NCI-H748 (cell line): ENCODE measurements around the gene RPL26.
"Not testable (repeated sequence)": the region's sequence is repeated elsewhere in the genome, so short reads cannot be mapped to it uniquely, and the experiment has no call there.

Source experiments
- DNase-seq: peaks from one replicate; lab custom pipeline; 2025; ENCODE audit not compliant: unreplicated experiment; lab: John Stamatoyannopoulos, UW

The RPL26 gene

DNA sequence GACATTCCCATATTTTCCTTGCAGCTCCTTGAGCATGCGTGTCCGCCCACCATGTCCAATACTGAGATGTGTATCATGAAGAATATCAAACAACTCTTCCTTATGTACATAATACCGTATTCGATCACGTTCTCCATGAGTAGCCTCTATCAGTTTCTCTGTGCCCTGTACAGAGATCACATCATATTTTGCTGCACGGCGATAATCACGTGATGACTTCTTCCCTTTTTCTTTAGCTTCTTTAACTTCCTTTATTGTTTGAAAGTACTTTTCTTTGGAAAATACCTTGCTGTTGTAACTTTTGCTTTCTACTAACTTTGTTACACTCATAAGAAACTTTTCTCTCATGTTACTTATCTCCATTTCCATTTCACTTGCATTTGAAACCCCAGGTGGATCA lies 13.0 kb downstream of the RPL26 start:
- DNase-seq = no peak

DNA sequence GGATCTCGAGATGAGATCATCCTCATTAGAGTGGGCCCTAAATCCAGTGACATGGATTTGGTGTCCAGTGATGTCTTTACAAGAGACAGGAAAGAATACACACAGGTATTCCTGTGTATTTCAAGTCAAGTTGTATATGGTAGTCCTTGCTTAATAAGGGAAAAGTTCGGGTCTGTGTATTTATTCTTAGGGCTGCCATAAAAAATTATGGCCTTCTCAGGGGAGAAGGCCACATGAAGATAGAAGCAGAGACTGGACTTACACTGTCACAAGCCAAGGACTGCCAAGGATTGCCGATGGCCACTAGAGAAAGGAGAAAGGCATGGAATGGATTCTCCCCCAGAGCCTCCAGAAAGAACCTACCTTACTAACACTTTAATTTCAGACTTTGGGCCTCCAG lies 14.8 kb downstream of the RPL26 start:
- DNase-seq = no peak

DNA sequence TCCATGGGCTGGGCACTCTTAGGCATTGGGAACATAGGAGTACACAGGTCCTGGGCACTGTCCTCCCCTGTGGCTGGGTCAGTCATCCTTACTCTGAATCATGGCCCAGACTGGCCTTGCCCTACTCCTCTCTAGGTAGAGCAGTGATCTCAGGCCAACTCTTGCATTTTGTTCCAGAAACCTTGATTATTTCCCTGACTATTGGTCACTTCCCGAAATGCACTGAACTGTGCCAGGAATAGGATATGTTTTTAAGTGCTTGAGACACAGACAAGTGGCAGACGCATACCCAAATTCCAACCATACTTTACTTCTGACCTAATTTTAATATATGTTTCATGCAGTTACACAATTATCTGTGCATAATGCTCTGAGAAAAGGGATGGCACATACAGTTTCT lies 16.8 kb downstream of the RPL26 start:
- no peak for DNase-seq

DNA sequence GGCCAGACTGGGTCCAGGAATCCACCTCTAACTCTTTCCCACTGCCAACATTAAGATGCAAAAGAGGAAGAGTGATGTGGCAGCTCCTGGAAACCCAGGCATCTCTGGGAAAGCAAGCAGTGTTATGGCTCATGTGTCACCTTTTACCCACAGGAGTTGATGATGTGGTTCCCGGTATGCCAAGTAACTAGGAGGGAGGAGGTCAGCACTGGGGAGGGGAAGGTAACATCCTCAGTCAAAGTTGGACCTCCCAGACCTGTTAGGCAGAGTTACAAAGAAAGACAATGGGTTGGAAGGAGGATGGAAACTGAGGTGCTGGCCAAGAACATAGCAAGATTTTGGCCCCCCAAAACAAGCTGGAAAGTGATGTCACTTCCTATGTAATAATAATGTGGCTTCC lies 17.9 kb downstream of the RPL26 start:
- no peak for DNase-seq

DNA sequence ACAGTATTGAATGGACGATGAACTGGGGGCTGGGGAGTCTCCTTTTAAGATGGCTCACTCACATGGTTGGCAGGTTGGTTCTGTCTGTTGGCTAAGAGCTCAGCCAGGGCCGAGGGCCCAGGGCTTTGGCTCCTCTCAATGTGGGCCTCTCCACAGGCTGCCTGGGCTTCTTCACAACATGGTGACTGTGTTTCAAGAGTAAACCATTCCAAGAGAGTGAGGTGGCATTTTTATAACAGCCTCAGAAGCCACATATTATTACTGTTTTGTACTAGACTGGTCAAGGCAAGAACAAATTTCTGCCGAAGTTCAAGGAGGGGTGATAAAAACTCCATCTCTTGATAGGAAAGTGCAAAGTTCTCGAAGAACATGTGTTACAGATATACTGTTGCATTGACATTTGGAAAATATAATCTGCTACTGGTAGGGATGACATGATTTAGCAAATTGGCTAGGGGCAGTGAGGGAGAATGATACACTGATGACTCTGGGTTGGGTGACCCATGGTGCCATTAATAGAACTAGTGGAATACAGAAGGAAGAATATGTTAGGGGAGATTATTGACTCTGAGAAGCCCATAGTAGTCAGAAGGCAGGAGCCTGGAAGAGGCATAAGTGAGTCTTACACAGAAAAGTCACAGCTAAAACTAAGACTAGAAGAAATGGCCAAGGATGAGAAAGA lies 20.2 kb downstream of the RPL26 start:
- no peak for DNase-seq

DNA sequence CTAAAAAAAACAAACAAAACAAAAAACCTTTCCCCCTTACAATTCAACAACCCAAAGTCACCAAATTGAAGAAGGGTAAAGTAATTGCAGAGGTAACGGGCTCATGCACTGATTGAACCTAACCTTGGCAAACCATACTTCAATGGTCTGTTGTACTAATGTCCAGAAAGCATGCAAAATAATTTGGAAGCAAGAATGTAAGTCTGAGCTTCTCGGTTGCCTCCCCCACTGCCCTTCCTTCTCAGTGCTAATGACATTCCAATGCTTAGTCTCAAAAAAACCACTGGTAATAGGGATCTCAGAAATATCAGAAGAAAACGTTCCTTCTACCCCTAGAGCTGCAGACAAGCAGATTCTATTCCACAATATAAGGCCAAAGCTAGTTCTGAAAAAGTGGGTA lies 22.2 kb downstream of the RPL26 start:
- no peak for DNase-seq

DNA sequence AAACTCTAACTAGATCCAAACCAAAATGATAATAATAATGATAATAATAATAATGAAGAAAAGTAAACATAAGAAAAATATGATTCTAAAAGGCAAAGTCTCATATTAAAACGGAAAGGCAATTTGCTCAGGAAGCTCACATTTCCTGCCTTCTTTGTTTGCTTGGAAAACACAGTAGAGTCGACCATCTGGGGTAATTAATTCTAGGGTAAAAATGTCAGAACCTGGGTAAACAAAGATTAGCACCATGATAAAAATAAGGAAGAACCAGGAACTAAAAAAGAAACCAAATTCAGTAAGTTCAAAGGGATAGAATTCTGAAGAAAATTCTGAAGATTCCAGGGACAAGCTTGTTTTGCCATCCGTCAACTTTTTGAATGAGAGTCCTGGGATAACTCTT lies 22.7 kb downstream of the RPL26 start:
- DNase-seq = peak; percentile 65

DNA sequence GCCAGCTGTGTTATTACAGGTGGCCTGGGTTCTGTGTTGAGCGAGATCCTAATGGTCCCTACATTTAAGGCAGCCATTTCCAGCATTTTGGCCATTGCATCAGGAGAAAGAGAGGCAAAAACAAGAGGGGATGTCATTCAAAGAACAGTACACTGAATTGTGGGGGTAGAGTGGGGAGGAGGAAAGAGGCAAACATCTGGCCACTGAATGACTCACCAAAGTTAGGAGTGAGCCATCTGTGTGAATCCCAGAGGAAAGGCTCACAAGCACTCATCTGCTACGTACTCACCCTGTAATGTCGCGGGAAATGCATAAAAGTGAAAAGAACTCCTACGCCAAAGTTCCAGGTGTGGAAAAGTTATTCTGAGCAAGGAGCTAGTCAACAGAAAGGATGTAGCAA lies 23.2 kb downstream of the RPL26 start:
- DNase-seq = peak; percentile 62

DNA sequence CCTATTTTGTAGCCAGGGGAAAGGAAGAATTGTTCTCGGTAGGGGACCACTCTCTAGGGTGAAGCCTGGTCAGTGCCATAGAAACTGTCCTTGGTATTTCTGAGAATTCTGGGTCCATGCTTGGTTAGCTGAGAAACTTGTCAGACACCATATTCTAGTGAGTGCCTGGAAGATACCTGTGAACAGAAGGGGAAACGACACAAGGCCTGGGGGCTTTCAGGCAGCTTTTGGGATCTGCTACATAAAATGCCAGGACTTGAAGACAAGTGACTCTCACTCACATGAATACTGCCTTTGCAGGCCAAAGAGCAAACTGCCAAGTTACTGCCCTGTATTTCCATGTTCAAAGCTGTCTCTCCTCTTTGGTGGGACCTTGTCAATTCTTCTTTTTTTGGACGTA lies 25.1 kb downstream of the RPL26 start:
- no peak for DNase-seq

DNA sequence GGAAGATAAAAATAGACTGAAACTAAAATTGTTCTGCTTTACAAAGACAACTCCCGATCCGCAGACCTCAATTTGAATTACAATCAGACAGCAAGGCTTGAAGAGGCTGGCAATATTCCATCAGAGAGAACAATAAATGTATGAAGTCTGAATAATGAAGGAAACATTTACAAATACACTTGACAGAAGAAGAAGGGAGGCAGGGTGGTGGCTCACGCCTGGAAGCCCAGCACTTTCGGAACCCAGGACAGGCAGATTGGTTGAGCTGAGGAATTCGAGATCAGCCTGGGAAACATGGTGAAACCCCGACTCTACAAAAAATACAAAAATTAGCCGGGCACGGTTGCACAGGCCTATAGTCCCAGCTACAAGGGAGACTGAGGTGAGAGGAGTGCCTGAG lies 28.8 kb downstream of the RPL26 start:
- DNase-seq = no peak

DNA sequence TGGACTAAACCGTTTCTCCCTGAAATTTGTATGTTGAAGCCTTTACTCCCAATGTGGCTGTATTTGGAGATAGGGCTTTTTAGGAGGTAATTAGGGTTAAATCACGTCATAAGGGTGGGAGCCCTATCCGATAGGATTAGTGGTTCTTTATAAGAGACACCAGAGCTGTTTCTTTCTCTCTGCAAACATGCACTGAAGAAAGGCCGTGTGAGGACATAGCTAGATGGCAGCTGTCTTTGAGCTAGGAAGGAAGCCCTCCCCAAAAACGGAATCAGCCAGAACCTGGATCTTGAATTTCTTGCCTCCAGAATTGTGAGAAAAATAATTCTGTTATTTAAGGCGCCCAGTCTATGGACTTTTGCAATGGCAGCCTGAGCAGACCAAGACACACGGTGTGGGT lies 29.3 kb downstream of the RPL26 start:
- no peak for DNase-seq

DNA sequence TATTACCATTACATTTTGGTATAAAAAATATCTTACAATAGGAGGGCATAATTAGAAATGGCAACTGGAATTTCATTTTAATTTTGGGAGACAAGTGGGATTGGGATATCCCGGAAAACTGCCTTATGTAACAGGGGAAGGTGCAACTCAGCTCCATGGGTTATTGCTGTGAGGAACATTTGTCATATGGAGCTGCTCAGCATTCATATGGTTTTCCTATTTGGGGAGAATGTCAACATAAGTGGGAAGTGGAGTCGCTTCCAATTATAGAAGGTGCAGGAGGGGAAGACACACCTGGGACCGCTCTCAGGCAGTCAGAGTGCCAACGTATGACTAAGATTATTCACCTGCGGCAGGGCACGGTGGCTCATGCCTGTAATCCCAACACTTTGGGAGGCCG lies 32.7 kb downstream of the RPL26 start:
- no peak for DNase-seq

DNA sequence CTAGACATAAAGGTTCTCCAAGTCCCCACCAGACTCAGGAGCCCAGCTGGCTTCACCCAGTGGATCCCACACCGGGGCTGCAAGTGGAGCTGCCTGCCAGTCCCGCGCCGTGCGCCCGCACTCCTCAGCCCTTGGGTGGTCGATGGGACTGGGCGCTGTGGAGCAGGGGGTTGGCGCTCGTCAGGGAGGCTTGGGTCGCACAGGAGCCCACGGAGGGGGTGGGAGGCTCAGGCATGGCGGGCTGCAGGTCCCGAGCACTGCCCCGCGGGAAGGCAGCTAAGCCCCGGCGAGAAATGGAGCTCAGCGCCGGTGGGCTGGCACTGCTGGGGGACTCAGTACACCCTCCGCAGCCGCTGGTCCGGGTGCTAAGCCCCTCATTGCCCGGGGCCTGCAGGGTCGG lies 36.0 kb downstream of the RPL26 start:
- not testable (repeated sequence) for DNase-seq

DNA sequence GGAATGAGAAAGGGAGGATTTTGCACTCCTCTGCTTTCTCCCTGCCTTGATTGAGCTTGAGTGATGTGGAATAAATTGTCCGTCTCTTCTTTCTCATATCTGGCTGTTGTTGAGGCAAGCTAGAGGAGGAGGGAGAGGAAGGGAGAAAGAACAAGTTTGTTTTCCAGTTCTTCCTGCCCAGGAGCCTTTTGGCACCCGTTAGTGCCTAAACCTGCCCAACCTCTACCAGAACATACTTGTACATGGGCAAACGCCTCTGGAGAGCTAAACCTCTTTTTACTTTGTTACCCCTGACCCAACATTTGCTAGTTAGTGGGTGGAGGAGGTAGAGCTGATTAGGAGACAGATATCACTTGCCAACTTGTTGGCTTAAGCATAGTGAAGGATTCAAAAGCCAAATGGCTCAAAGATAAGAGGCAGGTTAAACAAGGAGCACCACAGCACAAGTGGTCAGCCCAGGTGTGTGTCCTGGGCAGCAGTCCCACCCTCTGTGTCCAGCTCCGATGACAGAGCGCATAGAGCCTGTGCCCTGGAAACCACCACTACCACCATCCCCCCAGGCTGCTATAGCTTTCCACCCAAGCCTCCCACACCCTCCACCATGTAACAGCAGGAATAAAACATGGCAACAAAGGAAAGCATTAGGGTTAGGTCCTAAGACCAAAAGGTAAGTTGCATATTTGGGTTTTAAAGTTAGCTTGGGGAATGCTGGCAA lies 36.9 kb downstream of the RPL26 start:
- DNase-seq = no peak

DNA sequence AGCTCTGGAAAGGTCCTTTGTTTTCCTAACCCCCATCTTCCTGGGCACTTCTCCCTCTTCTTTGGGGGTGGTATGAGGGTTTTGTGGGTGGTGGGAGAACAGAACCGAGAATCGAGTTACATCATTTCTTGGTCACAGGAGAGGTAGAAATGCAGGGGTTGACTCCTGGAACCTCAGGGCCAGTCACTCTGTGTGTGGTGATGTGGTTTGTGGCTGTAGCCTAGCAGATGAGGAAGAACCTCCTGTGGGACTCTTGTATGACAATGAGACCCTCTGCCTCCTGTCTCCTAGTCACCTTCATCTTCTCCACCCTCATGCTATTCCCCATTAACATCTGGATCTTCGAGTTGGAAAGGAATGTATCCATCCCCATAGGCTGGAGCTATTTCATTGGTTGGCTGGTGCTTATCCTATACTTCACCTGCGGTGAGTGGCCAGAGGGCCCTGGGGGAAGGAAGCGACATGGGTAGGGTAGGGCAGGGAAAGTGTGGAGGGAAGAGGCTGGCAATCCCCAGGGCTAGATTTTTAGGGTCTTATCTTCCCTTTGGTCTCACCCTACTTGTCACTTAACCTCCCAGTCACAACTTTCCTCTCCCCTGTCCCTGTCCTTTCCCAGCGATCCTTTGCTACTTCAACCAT lies 37.8 kb downstream of the RPL26 start:
- no peak for DNase-seq

DNA sequence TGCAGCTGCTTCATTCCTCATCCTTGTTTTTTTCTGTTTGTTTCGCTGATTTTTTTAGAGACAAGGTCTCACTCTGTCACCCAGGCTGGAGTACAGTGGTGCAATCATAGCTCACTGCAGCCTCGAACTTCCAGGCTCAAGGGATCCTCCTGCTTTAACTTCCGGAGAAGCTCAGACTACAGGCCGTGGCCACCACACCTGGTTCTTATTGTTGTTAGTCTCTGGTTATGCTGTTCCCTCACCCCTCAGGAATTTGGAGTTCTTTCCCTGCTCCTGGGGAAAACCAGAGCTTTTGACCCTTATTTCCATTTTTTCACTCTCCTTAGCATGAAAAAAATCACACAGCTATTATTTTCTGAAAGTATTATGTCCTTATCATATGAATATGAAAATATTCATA lies 41.5 kb downstream of the RPL26 start:
- DNase-seq = no peak

DNA sequence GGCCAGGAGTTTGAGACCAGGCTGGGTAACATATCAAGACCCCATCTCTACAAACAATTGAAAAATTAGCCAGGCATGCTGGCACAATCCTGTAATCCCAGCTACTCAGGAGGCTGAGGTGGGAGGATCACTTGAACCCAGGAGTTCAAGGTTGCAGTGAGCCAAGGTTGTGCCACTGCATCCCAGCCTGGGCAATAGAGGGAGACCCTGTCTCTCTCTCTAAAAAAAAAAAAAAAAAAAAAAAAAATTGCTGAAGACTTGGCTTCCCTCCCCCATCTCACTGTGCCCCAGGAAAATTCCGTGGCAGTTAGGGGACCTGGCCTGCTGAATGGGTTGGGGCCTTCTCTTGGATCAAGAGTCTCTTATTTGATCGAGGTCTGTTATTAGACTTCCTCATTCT lies 43.5 kb downstream of the RPL26 start, which contains the start of gene ODF4:
TSS of gene ODF4 (plus strand) at position 301 of the 400 bp plus-strand sequence. CDS start 212 bp downstream, outside the sequence.
- DNase-seq = no peak

DNA sequence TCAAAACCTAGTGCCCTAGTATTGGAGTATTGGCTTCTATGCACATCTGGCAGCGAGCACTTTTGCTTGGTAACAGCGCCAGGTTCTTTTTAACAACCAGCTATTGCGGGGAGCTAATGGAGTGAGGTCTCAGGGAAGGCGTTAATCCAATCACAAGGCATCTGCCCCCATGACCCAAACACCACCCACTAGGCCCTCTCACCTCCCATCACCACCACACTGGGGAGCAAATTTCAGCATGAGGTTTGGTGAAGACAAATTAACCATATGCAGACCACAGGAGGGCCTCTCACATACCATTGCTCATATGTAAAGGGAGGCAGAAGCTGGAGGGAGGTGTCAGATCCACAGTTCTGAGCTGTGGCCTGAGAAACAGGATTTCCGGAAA lies 44.2 kb downstream of the RPL26 start:
- no peak for DNase-seq

DNA sequence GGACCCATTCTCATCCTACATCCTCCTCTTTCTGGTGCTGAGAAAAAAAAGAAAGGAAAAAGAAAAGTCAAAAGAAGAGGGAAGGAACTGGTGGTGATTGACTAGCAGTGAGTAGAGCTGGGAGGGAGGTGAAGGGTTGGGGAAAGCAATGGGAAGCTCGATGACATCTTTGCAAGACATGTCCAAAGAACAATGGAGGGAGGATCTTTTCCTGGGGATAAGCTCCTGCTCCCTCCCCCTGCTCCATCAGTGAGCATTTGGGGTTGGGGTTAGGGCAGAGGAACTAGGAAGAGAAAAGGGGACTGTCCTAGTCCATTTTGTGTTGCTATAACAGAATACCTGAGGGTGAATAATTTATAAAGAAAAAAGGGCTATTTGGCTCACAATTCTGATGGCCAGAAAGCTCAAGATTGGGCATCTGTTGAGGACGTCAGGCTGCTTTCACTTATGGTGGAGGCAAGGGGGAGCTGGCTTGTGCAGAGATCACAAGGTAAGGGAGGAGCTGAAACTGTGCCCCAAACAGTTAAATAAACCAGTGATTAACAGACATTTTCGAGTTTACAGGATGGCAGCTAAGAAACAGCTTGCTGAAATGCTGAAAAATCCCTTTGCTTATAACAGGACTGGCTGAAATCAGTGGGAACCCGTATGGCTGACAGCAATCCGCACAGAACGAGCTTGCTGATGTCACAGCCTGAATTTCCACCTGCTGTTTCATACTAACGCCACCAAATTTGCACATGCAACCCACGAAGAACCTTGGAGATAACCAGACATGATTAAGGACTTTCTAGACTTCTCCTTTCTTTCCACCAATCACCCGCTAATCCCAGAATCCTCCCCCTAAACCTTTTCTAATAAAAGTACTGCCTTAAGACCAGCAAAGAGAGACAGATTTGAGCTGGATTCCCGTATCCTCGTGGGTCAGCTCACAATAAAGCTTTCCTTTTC lies 44.9 kb downstream of the RPL26 start:
- DNase-seq = no peak

DNA sequence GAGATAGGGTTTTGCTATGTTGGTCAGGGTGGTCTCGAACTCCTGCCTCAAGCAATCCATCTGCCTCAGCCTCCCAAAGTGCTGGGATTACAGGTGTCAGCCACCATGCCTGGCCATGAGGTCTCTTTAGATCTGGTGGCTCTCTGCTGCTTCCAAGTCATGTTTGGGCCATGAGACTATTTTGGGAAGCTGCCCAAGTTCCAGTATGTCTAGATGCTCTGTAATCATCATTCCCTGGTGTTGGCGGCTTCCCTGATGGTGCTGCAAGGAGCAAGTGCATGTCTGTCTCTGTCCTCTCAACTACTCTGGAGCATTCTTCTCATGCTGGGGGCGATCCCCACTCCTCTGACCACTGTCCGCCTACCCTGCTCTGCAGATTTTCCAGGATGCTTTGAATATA lies 49.7 kb downstream of the RPL26 start:
- DNase-seq = no peak

DNA sequence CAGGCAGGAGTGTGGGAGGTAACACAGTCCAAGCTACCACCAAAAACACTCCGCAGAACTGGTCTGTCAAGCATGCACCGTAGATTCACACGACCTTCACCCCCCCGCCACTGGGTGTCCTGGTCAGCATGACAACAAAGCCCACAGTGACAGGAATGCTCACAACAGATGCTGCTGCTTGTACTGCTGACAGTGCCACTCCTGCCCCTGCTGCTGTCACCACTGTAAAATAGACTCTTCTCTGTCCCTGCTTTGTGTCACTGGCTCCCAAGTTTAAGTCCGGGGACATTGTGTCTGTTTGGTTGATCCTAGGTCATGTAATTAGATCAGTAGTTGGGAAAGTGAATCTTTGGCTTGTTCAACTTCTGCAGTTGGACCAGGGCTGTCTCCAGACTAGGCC lies 50.3 kb downstream of the RPL26 start:
- peak; percentile 62 for DNase-seq
